HG02588 (cell line): ENCODE measurements around the gene UBR7.

Source experiments
- ATAC-seq: cut with Tn5 transposase; IDR thresholded peaks from one replicate; pipeline ENCODE4 v1.9.1; 2021; ENCODE audit warnings: mild to moderate bottlenecking, moderate library complexity; ENCODE audit not compliant: unreplicated experiment

The UBR7 gene

DNA sequence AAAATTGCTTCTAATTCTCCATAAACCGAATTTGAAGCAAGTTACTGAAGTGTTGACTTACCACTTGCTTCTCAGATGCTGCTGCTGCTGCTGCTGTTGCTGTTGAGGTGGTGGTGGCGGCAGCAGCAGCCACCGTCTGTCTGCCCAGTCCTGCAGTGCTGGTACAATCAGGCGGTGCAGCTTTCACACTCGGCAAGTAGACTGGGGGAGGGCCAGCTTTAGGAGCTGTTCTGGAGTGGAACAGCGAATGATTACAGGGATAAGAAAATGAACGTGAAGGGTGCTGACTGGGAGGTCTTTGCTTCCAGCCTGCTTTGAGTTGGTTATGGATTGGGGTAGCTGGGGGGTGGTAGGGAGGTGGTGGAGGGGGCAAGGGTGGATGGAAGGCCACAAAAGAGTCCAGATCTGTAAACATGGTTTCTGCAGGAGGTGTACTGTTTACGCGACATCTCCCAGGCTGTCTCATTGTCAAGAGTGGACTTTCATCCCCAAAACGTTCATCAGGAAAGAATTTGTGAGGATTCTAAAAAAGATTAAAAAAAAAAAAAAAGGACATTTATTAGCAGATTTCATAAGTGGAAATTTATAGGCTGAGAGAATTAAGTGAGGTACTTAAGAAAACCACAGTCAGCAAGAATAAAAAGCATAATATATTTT, 38.8 kb downstream of the UBR7 start:
- ATAC-seq = no peak

- ATAC-seq = no peak
Measured at GRCh38 chr14:93246534-93246933, 39.5 kb downstream of the UBR7 start.

- ATAC-seq = no peak
Measured at GRCh38 chr14:93249128-93249831, 42.2 kb downstream of the UBR7 start.

GRCh38 chr14:93262446-93262845, 55.4 kb downstream of the UBR7 start:
- no peak for ATAC-seq

DNA sequence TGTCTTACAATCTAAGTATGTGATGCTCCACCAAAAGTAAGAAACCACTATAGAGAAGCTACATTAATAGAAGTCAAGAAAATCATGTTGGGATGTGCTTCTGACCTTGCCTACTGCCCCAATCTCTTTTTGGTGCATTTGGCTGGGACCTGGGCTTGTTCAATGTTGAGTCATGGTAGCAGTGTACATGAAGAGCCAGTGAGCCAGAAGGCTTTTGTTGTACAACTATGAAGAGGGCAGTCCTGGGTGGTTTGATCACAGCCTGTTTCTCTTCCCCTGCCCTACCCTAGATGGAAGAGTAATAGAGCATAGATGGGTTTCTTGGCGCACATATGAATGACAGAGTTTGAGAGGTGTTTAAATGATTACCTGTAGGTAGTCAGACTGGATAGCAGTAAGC, 56.4 kb downstream of the UBR7 start:
- ATAC-seq = no peak

DNA sequence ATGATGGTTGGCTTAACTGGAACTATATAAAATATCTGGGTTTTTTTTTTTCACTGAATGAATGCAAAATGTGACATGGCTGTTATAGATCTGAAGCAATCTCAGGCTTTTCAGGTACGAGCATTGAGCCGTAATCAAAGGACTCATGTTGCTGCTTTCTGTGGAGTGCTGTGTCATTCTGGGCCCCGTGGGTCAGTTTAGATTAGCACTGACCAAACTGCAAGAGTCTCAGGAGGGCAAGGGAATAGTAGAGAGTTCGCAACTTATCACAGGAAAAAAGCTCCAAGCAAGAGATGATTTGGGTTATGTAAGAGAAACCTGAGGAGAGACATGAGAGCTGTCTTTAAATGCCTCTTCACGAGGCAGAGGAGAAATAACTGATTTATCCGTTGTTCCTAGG, 59.1 kb downstream of the UBR7 start:
- ATAC-seq = no peak

GRCh38 chr14:93267149-93267711, 60.2 kb downstream of the UBR7 start:
- no peak for ATAC-seq

DNA sequence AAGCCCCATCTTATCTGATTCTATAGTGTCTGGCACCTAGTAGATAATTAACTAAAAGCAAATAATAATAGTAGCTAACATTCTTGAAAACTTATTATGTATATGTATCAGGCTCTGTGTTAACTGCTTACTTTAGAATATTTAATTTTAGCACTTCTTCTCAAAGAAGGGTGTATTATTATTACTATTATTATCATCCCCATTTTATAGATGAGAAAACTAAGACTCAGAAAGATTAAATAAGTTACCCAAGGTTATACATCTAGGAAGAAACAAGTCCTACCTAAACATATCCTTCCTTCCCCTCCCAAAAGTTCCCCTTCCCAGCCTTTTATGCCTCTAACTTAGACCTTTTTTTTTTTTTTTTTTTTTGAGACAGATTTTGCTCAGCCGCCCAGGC, 61.4 kb downstream of the UBR7 start:
- ATAC-seq = no peak

DNA sequence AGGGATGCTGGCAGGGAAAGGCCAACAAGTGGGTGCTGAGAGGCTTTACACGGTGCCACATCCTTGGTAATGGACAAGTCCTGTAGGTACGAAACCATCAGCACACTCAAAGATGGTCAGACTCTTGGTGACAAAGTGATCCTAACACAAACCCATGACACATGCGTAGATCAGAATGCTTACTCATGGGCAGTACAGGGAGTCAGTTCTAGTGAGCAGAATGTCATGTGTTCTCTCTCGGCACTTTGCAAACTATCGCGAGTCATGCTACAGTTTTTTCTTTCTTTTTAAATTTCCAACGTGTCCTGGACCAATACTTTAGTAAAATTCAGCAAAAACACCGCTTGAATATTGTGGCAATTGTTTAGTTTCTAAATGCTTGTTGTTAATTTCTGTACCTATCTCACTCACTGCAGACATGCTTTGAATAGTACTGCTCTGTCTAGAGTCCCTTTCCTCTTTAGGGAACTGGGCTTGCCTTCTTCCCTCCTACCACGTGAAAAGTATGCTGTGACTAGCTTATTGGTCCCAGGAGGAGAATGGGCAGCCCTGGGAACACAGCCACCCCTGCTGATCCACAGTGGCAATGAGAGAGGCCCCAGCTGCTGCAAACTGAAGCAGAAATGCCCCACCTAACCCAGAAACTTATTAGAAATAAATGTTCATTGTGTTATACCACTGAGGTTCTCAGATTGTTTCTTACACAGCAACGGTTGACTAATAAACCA, 62.4 kb downstream of the UBR7 start:
- ATAC-seq = no peak

DNA sequence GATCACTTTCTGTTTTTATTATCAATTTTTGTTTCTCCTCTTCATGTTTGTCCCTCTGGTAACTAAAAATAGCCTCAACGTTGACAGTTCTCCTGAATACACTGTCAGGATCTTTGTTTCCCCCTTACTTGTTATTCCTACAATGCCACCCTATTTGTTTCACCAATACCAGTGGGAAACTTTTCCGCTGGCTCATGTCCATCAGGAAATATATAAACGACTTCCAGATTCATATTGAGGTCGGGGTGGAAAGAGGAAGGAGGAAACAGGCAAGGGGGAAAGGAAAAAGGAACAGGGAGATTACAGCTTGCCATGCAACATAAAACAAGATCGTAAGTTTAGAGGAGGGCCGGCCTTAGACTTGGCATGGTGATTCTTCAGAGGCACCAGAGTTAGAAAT, 64.1 kb downstream of the UBR7 start:
- no peak for ATAC-seq

DNA sequence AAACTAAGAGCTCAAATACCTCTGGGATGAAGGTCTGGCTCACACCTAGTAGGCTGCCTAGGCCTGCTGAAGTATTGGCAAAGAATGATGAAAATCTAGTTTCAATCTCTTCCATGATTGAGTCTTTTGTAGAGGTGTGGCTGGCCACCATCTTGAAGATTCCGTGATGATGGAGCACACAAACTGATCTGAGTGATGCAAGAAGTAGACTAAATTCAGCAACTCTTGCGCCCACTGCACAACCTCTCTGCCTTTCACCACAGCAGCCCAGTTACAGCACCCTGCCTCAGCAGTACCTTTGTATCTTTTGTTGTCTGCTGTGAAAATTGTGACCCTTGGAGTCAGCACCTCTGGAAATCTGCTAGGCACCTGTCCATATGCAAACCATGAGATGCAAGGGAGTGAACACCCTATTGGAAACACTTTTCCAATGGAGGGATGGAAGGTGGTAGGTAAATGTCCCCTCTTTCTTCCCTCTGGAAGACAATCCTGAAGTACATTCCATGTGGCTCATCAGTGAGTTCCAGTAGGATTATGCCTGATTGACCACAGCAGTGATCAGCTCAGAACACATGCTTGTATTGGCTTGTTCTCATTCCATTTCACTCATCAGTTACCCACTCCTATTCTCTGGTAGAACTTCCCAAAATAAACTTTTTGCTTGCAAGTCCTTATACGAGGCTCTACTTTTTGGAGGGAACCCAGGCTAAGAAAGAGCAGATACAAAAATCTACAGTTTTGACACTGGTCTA, 67.2 kb downstream of the UBR7 start:
- no peak for ATAC-seq

DNA sequence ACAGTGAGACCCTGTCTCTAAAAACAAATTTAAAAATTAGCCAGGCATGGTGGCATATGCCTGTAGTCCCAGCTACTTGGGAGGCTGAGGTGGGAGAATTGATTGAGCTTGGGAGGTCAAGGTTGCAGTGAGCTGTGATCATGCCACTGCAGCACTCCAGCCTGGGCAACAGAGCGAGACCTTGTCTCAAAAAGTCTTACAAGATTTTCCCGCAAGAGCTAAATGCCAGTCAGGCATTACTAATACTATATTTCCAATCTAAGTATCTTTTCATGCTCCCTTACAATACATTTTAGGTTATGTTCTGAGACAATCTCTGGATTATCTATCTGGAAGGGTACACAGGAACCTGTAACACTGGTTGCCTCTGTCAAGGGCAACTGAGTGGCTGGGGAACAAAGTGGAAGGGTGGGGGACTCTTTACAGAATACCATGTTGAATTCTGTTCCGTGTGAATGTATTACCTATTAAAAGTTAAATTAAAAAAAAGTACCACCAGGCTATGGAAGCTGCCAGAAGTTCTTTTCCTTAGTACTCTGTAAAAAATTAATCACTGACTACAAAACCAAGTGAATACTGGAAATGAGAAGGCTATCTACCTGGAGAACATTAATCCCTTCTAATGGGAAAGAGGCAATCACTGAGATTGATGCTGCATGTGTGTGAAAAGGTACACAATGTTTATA, 69.1 kb downstream of the UBR7 start:
- ATAC-seq = no peak
